Activated CD4-positive, alpha-beta memory T cell treated with anti-CD3 and anti-CD28 coated beads, Interleukin-2, amount 10 ng/mL, durations not matched to agents 7 days and 5 days (primary cell): ENCODE results near the gene COL11A1. TPM values are rescaled to one million over a fixed set of nuclear protein-coding genes. Genes with fewer than 3 reads are reported as not detected.
"Not testable (repeated sequence)": the region's sequence is repeated elsewhere in the genome, so short reads cannot be mapped to it uniquely, and the experiment has no call there.

Experiments used
- CTCF ChIA-PET: fragments of 350-600 bp; sonication (Branson Sonifier 250); formaldehyde crosslinking; loops from one replicate; lab custom pipeline; 2021; ENCODE audit warnings: antibody characterized with exemption, inconsistent platforms; lab: Charles Lee
- POLR2A ChIA-PET: fragments of 350-600 bp; sonication (Branson Sonifier 250); formaldehyde crosslinking; loops from one replicate; lab custom pipeline; 2021; ENCODE audit warnings: antibody characterized with exemption; lab: Charles Lee
- DNase-seq: peaks from one replicate; pipeline ENCODE4 v3.0.0-alpha.2; 2020
- H3K27ac Mint-ChIP-seq: one replicate; pipeline ENCODE4 v1.8.0; 2021; ENCODE audit warnings: mild to moderate bottlenecking, mixed read lengths
- H3K27me3 Mint-ChIP-seq: one replicate; pipeline ENCODE4 v1.8.0; 2021; ENCODE audit warnings: mixed read lengths
- H3K36me3 Mint-ChIP-seq: one replicate; pipeline ENCODE4 v1.8.0; 2021; ENCODE audit warnings: low read depth, mixed read lengths
- H3K4me1 Mint-ChIP-seq: one replicate; pipeline ENCODE4 v1.8.0; 2021; ENCODE audit warnings: mixed read lengths
- H3K4me3 Mint-ChIP-seq: one replicate; pipeline ENCODE4 v1.8.0; 2021; ENCODE audit warnings: mild to moderate bottlenecking, mixed read lengths
- H3K9me3 Mint-ChIP-seq: one replicate; pipeline ENCODE4 v1.8.0; 2021; ENCODE audit warnings: mixed read lengths
- total RNA-seq, 2 experiments: library from RNA; stranded (reverse); gene quantifications; one replicate each; pipeline ENCODE4 v1.2.3, GENCODE V29; 2021

Gene COL11A1
- total RNA-seq, 2 experiments from 2014 or later: not detected

GRCh38 chr1:102834688-102835320 lies 273.5 kb downstream of the COL11A1 start:
- H3K27me3 Mint-ChIP-seq: no peaks in the 10 kb centered on the region
- H3K4me1 Mint-ChIP-seq: no peaks in the 10 kb centered on the region
- H3K27ac Mint-ChIP-seq: no peak overlapping the region
- CTCF ChIA-PET: no interaction called here
- H3K36me3 Mint-ChIP-seq: no peaks in the 10 kb centered on the region
- POLR2A ChIA-PET: no interaction called here
- no peak for DNase-seq
- H3K4me3 Mint-ChIP-seq: no peak overlapping the region
- peaks cover 12% of the 10 kb centered on the region for H3K9me3 Mint-ChIP-seq

- Mint-ChIP-seq H3K4me1 (no peaks in the 10 kb centered on the region), H3K9me3 (peaks cover 9% of the 10 kb centered on the region), H3K4me3 (no peak overlapping the region), H3K36me3 (no peaks in the 10 kb centered on the region), H3K27me3 (no peaks in the 10 kb centered on the region), H3K27ac (no peak overlapping the region)
- ChIA-PET POLR2A (no interaction called here), CTCF (no interaction called here)
- DNase-seq: no peak
Observed at GRCh38 chr1:102833151-102833550, 275.2 kb downstream of the COL11A1 start.

GRCh38 chr1:102826706-102827105 lies 281.6 kb downstream of the COL11A1 start:
- POLR2A ChIA-PET: not testable (repeated sequence)
- peaks cover 13% of the 10 kb centered on the region for H3K9me3 Mint-ChIP-seq

More at GRCh38 chr1:102826706-102827105, 281.6 kb downstream of the COL11A1 start:
- DNase-seq, H3K27me3 Mint-ChIP-seq, H3K4me1 Mint-ChIP-seq, H3K27ac Mint-ChIP-seq, H3K4me3 Mint-ChIP-seq, H3K36me3 Mint-ChIP-seq, CTCF ChIA-PET: not testable (repeated sequence)
